Gastrocnemius medialis (tissue), 4 donors: Measurements from ENCODE around the gene RAP1B.

Experiments
- POLR2A ChIP-seq, 2 donors: fragments of 450-650 bp; IDR thresholded peaks; one replicate each; pipeline ENCODE4 v1.6.1; 2017; ENCODE audit warnings: antibody characterized with exemption in 2 of 2, mild to moderate bottlenecking in 2 of 2, moderate library complexity in 2 of 2
- TF ChIP-seq, protein P1 (sequence below), 5 experiments: fragments of 450-650 bp in 3 of 5; fragments of 200-600 bp in 2 of 5; sonication (generic) in 2 of 5; IDR thresholded peaks in 4 of 5; conservative IDR thresholded peaks in 1 of 5; 1 replicate in 4 of 5; 2 replicates in 1 of 5; pipeline ENCODE4 v1.5.1; 2016 to 2019; ENCODE audit warnings: antibody characterized with exemption in 5 of 5, mild to moderate bottlenecking in 3 of 5, moderate library complexity in 3 of 5

DNA sequence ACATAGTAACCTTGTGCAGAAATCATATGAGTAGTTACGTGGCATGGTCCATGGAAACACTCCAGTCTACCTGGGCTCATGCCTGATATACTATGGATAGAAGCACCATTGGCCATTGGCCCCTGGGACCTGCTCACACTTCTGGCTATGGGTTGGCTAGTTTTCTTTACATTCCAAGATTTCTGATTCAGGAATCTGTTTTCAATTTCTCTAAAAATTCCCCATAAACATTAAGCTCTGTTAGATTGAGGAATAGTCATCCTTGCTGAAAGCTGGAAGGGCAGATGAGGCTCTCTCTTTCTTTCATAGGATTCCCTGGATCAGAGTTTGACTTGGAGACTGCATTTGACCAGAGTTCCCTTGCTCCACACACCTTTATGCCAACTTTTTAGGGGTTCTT is 37.3 kb upstream of the RAP1B start:
- TF ChIP-seq, protein P1, sequence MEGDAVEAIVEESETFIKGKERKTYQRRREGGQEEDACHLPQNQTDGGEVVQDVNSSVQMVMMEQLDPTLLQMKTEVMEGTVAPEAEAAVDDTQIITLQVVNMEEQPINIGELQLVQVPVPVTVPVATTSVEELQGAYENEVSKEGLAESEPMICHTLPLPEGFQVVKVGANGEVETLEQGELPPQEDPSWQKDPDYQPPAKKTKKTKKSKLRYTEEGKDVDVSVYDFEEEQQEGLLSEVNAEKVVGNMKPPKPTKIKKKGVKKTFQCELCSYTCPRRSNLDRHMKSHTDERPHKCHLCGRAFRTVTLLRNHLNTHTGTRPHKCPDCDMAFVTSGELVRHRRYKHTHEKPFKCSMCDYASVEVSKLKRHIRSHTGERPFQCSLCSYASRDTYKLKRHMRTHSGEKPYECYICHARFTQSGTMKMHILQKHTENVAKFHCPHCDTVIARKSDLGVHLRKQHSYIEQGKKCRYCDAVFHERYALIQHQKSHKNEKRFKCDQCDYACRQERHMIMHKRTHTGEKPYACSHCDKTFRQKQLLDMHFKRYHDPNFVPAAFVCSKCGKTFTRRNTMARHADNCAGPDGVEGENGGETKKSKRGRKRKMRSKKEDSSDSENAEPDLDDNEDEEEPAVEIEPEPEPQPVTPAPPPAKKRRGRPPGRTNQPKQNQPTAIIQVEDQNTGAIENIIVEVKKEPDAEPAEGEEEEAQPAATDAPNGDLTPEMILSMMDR (IDR thresholded peaks at IDR 0.05 in 4 of 5, conservative IDR thresholded peaks at IDR 0.05 in 1 of 5): no peak
- TF ChIP-seq POLR2A (IDR thresholded peaks at IDR 0.05): no peak
